Stimulated activated CD8-positive, alpha-beta memory T cell treated with anti-CD3 and anti-CD28 coated beads, Interleukin-7, amount 100 ng/mL, for 48 hours (primary cell): Measurements from ENCODE around the gene CASP5.
A peak's percentile ranks its signal among the peaks of the same experiment; 100 is the strongest.

Experiments used
- DNase-seq, 2 donors: peaks; one replicate each; pipeline ENCODE4 v3.0.0-alpha.2; 2020; ENCODE audit warnings: low read depth in 1 of 2; ENCODE audit errors: extremely low read depth in 1 of 2

The CASP5 gene

DNA sequence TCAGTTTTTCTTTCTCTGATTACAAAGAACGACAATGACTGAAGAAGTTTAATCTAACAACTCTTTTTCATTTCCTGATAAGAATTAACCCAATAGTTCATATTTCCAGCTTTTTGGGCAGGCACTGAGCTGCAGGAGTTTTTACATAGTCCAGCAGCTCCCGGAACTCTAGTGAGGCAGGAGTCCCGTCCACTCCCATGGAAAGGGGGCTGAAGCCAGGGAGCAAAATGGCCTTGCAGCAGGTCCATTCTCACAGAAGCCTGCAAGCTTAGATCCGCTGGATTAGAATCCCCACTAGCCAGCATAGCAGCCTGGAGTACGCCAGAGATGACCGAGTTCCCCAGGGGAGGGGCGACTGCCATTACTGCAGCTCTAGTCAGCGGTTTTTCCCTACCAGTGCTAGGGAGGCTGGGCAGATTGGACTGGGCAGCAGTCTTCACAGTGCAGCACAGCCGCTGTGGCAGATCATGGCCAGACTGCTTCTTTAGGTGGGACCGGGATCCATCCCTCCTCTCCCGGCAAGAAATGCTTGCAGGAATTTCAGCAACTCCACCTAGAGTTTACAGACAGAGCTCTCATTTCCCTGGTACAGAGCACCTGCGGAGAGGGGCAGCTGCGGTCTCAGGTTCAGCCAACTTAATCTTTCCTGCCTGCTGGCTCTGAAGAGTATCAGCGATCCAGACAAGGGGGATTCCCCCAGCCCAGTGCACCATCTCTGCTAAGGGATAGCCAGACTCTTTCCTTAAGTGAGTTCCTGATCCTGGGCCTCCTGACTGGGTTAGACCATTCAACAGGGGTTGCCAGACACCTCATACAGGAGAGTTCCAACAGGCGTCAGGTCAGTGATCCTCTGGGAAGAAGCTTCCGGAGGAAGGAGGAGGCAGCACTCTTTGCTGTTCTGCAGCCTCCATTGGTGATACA is 53.9 kb downstream of the CASP5 start:
- DNase-seq: no peak

DNA sequence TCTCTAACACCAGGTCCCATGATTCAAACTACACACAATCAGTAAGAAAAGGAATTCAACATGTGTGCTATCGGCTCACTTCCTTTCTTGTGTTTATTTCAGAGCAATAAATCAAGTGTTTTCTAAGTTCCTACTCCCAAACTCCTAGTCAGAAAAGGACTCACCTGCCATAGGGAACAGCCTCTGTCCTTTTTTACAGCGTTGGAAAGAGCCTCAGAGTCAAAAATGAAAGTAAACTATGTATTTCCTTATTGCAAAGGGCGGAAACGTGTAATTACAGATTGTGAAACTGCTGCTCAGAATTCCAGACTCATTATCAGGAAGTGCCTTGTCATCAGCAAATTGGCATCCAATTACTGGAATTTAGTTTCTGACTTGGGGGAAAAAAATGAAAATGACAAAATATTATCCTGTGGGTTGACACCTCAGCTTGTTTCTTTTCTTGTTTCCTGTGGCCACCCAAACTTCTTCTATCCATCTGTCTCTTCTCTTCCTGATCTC is 54.6 kb downstream of the CASP5 start, which contains the start of gene CASP4:
TSS of gene CASP4 (minus strand) at position 220 of the 501 bp plus-strand sequence. CDS start at position 171, 49 bp downstream.
- no peak for DNase-seq

DNA sequence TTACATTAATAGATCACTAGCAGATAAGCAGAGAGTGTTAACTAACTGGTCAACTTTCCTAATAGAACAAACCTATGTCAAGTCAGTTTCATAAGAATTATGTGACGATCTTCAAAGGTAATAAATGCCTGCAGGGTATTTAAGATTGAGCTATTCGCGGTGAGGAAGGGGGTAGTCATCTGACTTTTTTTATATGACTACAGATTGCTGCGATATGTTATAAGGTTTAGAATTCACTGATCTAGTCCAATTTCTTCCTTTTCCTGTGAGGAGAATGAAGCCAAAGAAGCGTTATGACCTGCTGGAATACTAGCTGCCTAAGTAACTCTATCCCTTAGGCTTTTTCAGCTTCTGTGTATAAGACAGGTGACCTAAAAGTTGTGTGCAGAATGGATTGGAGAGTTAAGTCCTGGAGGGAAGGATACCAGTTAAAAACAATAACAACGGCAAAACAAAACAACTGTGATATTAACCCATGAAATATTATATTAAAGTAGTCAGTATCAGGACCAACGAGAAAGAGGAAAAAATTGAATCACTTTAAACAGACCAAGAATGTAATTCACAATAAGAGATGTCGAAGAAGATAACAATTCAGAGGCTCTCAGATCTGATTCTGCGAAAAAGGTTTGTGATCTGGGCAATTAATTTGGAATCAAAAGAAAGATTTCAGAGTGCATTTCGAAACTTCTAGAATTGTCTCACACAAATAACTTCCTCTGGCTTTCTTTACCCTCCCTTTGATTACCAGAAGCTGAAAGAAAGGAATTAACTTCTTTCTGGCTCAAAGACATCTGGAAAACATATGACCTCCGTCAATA is 55.2 kb downstream of the CASP5 start:
- no peak for DNase-seq

DNA sequence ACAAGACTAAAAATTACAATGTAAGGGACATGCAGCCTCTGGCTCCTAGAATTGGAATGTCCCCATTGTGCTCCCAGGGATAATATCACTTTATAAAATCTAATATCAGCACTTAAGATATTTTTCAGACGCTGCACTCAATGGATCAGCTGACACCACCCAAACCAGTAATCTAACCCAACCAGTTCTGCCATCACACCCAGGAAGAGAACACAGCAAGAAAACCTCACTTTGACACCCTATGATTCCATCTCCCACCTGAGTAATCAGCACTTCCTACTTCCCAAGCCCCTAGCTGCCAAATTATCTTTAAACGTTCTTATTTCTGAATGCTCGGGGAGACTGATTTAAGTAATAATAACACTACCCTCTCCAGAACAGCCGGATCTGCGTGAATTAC is 57.2 kb downstream of the CASP5 start:
- DNase-seq: no peak

DNA sequence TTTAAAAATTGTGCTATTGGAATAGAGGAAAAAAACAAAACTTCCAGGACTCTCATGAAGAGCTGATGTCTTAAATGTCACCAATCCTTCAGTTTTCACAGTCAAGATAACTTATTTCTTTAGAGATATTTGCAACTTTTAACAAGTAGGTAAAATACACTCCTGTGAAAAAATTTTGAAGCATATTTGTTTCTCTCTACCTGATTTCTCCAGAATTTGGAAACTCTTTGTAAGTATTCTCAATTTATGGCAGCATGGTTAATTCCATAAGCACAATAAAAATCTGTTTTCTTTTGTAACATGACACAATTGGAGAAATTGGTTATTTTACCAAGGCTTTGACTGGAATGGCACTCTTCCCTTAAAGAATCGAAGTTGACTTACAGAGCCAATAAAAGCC is 58.7 kb downstream of the CASP5 start:
- DNase-seq: no peak

DNA sequence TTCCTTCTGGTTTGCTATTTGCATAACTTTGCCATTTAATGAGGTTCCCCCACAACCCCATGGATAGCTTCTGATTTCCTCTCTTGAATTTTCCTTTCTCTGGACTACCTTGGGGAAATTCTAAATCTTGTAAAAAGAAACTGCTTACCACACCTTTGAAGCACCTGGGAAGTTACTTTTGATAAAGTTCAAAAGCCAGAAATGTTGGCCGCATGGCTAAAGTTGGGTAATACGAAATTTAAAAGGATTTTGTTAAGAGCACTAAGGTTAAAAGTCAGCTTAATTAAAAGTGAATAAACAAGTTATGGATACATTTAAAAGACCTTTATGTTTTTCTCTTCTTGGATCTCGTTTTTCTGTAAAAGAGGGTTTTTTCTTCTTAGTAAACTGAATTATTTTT is 60.1 kb downstream of the CASP5 start:
- no peak for DNase-seq

DNA sequence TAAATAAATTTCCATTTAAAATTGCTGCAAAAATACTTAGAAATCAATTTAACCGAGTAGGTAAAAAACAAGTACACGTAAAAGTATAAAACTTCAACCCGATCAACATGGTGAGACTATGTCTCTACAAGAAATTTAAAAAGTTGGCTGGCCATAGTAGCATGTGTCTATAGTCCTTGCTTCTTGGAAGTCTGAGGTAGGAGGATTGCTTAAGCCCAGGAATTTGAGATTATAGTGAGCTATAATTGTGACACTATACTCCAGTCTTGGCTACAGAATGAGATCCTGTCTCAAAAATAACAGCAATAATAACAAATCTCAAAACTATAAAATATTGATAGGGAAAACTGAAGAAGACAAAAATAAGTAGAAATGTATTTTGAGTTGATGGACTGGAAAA is 65.7 kb downstream of the CASP5 start:
- no peak for DNase-seq

DNA sequence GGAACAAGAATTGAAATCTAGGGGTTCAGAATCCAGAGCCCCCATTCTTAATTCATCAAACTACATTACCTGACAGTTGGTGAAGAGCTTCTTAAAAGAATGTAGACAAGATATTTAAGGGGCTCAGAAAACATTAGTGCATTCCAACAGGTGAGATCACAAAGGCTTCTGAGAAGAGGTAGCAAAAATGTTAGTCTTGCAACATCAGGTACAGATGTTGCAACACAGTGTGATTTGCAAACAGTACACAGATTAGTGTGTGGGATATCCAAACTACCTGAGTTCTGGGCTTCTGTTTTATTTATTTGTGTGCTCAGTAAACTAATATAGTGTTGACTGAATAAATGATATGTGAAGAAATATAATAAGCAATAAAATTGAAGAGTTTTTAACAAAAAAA is 66.4 kb downstream of the CASP5 start:
- no peak for DNase-seq

DNA sequence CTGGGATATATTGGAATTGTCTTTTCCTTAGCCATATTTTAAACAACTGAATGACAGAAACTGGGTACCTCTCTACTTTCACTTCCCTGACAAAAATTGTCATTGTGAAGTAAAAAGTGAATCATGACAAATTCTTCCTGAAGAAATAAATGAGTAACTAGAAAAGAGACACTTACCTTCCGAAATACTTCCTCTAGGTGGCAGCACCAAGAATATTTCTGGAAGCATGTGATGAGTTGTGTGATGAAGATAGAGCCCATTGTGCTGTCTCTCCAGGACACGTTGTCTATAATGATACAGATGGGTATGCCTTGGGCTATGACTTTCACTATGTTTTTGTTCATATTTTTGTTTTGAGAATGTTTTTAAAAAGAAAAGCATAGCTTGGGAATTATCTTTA is 76.1 kb downstream of the CASP5 start:
- peak in 1 of 2 donors; percentile 5 for DNase-seq
